Measurements from ENCODE around the gene POLA2. TPM values are rescaled to one million over a fixed set of nuclear protein-coding genes. Genes with fewer than 3 reads are reported as not detected.
A peak's percentile ranks its signal among the peaks of the same experiment; 100 is the strongest.

Gene POLA2
- total RNA-seq, 1 experiment from 2014 or later, result 39.0 TPM

GRCh38 chr11:65279279-65279678, 17.5 kb downstream of the POLA2 start:
- no peak overlapping the region for H3K4me3 ChIP-seq (ENCODE audit: low read depth in 2 of 2, low read length in 2 of 2)
- DNase-seq (ENCODE audit: low read depth, low spot score) (no peak), ATAC-seq (no peak)
- H3K36me3 ChIP-seq (ENCODE audit: control insufficient read depth, insufficient read depth, low read length), result peaks cover 10% of the 10 kb centered on the region; the same call in 1 of the 2 replicates
- intact Hi-C loops (cut with micrococcal nuclease; ENCODE audit: unreplicated experiment), result no loop called here
- ChIA-PET CTCF (interaction anchor here (0.6 to 1.6 kb wide), 3 partner anchors 37 to 53 kb away, joined by 3 to 4 read pairs (median 4); no protein-coding TSS in a partner anchor), POLR2A (interaction anchor here (0.6 kb wide), 1 partner anchor 35 kb away, joined by 3 read pairs; no protein-coding TSS in a partner anchor)
- no peaks in the 10 kb centered on the region for H3K9me3 ChIP-seq (ENCODE audit: control insufficient read depth, insufficient read depth, low read depth, low read length)
- TF ChIP-seq REST (IDR thresholded peaks at IDR 0.05; ENCODE audit: insufficient read depth in 1 of 2, low read depth in 2 of 2, low read length in 1 of 2) (no peak), TCF7L2 (IDR thresholded peaks at IDR 0.05; ENCODE audit: low read depth, low read length) (no peak), SIN3A (IDR thresholded peaks at IDR 0.05; ENCODE audit: borderline replicate concordance, insufficient read depth, low read depth, low read length) (no peak), CTCF (IDR thresholded peaks at IDR 0.05) (no peak), POLR2AphosphoS5 (IDR thresholded peaks at IDR 0.05; ENCODE audit: low read depth, low read length) (no peak)
- H3K4me1 ChIP-seq (ENCODE audit: control insufficient read depth, insufficient read depth, low read length), result peaks cover 23% of the 10 kb centered on the region; the same call in 1 of the 2 replicates
- in situ Hi-C loops (cut with HindIII; ENCODE audit: low pct_unique_long_range_greater_than_20kb, low sequenced_read_pairs), result no loop called here
- no peak overlapping the region for H3K27ac ChIP-seq (ENCODE audit: low read length)
- no TSS peak for BruUV-seq (replicated peaks)
- no peaks in the 10 kb centered on the region for H3K27me3 ChIP-seq (ENCODE audit: control insufficient read depth, insufficient read depth, low read length)

GRCh38 chr11:65279741-65280440, 18.1 kb downstream of the POLA2 start:
- Histone ChIP-seq H3K36me3 (ENCODE audit: control insufficient read depth, insufficient read depth, low read length) (peaks cover 10% of the 10 kb centered on the region; the same call in 1 of the 2 replicates), H3K27me3 (ENCODE audit: control insufficient read depth, insufficient read depth, low read length) (no peaks in the 10 kb centered on the region), H3K9me3 (ENCODE audit: control insufficient read depth, insufficient read depth, low read depth, low read length) (no peaks in the 10 kb centered on the region), H3K4me1 (ENCODE audit: control insufficient read depth, insufficient read depth, low read length) (peaks cover 20% of the 10 kb centered on the region; the same call in 1 of the 2 replicates), H3K27ac (ENCODE audit: low read length) (no peak overlapping the region), H3K4me3 (ENCODE audit: low read depth in 2 of 2, low read length in 2 of 2) (no peak overlapping the region)
- in situ Hi-C loops (cut with HindIII; ENCODE audit: low pct_unique_long_range_greater_than_20kb, low sequenced_read_pairs) (no loop called here), intact Hi-C loops (cut with micrococcal nuclease; ENCODE audit: unreplicated experiment) (no loop called here)
- CTCF ChIA-PET, result interaction anchor here (0.6 to 1.6 kb wide), 2 partner anchors 36 to 54 kb away, joined by 3 to 4 read pairs; no protein-coding TSS in a partner anchor
- BruUV-seq (replicated peaks), result no TSS peak
- TF ChIP-seq POLR2AphosphoS5 (IDR thresholded peaks at IDR 0.05; ENCODE audit: low read depth, low read length) (no peak), TCF7L2 (IDR thresholded peaks at IDR 0.05; ENCODE audit: low read depth, low read length) (peak; percentile 71)
- POLR2A ChIA-PET, result interaction anchor here (0.6 kb wide), 1 partner anchor 36 kb away, joined by 3 read pairs; no protein-coding TSS in a partner anchor
- ATAC-seq (peak; percentile 82), DNase-seq (ENCODE audit: low read depth, low spot score) (peak; percentile 30)

- BruUV-seq (replicated peaks), result no TSS peak
- POLR2A ChIA-PET, result no interaction called here
- ATAC-seq (no peak), DNase-seq (ENCODE audit: low read depth, low spot score) (no peak)
- Histone ChIP-seq H3K9me3 (ENCODE audit: control insufficient read depth, insufficient read depth, low read depth, low read length) (no peaks in the 10 kb centered on the region), H3K36me3 (ENCODE audit: control insufficient read depth, insufficient read depth, low read length) (peaks cover 10% of the 10 kb centered on the region; the same call in 1 of the 2 replicates), H3K4me1 (ENCODE audit: control insufficient read depth, insufficient read depth, low read length) (peaks cover 16% of the 10 kb centered on the region; the same call in 1 of the 2 replicates), H3K27me3 (ENCODE audit: control insufficient read depth, insufficient read depth, low read length) (no peaks in the 10 kb centered on the region), H3K4me3 (ENCODE audit: low read depth in 2 of 2, low read length in 2 of 2) (no peak overlapping the region), H3K27ac (ENCODE audit: low read length) (no peak overlapping the region)
- in situ Hi-C loops (cut with HindIII; ENCODE audit: low pct_unique_long_range_greater_than_20kb, low sequenced_read_pairs), result no loop called here
- intact Hi-C loops (cut with micrococcal nuclease; ENCODE audit: unreplicated experiment), result no loop called here
- CTCF ChIA-PET, result interaction anchor here (0.6 kb wide), 2 partner anchors 33 to 221 kb away, joined by 4 to 8 read pairs; no protein-coding TSS in a partner anchor
- no peak for TF ChIP-seq SIN3A (IDR thresholded peaks at IDR 0.05; ENCODE audit: borderline replicate concordance, insufficient read depth, low read depth, low read length)
- no peak for TF ChIP-seq TCF7L2 (IDR thresholded peaks at IDR 0.05; ENCODE audit: low read depth, low read length)
- TF ChIP-seq CTCF (IDR thresholded peaks at IDR 0.05), result no peak
- no peak for TF ChIP-seq POLR2AphosphoS5 (IDR thresholded peaks at IDR 0.05; ENCODE audit: low read depth, low read length)
- TF ChIP-seq REST (IDR thresholded peaks at IDR 0.05; ENCODE audit: insufficient read depth in 1 of 2, low read depth in 2 of 2, low read length in 1 of 2), result no peak
Observed at GRCh38 chr11:65280646-65281045, 18.9 kb downstream of the POLA2 start.

Measured in Panc1 (cell line).